Measurements from ENCODE around the gene RBM47.

Gene RBM47

DNA sequence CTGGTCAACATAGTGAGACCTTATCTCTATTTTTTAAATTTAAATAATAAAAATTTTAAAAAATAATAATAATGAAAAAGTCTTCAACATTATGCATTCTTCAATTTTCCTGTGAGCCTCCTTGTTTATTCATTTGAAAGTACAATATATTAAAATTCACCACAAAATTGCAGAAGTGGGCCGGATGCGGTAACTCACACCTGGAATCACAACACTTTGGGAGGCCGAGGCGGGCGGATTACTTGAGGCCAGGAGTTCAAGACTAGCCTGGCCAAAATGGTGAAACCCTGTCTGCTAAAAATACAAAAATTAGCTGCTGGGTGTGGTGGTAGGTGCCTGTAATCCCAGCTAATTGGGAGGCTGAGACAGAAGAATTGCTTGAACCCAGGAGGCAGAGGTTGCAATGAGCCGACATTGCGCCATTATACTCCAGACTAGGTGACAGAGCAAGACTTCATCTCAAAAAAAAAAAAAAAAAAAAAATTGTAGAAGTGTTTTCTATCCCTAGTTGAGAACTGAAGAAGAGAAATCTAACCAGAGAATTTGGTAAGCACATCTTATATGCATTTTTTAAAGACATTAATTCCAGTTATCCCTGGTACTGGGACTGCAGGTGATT lies 56.9 kb downstream of the RBM47 start:
- TF ChIP-seq GATA2 (IDR thresholded peaks at IDR 0.05; ENCODE audit: low read depth, low read length) (no peak), GATA3 (IDR thresholded peaks at IDR 0.05; ENCODE audit: low read depth, low read length) (no peak)

DNA sequence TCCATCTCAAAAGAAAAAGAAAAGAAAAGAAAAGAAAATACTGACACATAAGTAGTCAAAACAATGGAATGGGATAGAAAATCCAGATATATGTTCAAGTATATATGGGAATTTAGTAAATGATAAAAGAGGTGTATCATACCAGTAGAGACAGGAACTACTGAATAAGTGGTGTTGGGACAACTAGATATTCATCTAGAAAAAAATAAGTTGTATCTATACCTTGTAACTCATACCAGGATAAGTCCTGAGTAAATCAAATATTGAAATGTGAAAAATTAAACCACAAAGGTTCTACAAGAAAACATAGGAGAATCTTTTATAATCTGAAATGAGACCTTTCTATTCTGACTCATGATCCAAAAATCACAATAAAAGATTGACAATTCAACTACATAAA lies 58.5 kb downstream of the RBM47 start:
- TF ChIP-seq GATA3 (IDR thresholded peaks at IDR 0.05; ENCODE audit: low read depth, low read length) (no peak), GATA2 (IDR thresholded peaks at IDR 0.05; ENCODE audit: low read depth, low read length) (no peak)

GRCh38 chr4:40570348-40571077 lies 59.2 kb downstream of the RBM47 start:
- TF ChIP-seq GATA3 (IDR thresholded peaks at IDR 0.05; ENCODE audit: low read depth, low read length) (no peak), GATA2 (IDR thresholded peaks at IDR 0.05; ENCODE audit: low read depth, low read length) (no peak)

DNA sequence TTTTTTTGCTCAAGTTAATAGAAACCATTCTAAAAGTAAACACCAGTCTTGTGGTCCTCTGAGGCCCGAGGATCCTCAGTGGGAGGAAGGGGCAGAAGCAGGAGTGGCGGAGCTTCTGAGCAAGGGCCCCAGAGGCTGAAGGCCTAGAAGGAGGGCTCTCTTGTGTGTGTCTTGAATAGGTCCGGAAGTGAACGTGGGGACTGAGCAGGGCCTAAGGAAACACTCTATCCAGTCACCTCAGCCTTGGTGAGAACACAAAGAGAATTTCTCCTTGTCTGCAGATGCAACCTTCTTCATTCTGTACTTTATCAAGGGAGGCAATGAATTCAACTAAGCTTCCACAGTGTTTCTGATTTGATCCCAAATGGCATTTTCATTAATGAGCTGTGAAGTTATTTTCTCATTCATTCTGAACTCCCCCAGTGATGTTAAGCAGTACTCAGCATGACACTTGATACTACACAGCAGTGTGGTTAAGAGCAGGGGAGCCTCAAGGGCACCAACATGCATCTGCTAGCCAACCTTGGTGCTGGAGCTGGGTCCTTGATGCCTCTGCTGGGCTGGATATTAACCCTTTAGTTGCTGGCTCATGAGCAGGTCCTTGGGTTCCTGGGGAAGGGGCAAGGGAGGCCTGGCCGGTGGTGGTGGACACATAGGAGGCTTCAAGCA lies 64.7 kb downstream of the RBM47 start:
- no peak for TF ChIP-seq GATA3 (IDR thresholded peaks at IDR 0.05; ENCODE audit: low read depth, low read length)
- TF ChIP-seq GATA2 (IDR thresholded peaks at IDR 0.05; ENCODE audit: low read depth, low read length): no peak

GRCh38 chr4:40564004-40564403 lies 65.7 kb downstream of the RBM47 start:
- TF ChIP-seq GATA3 (IDR thresholded peaks at IDR 0.05; ENCODE audit: low read depth, low read length) (no peak), GATA2 (IDR thresholded peaks at IDR 0.05; ENCODE audit: low read depth, low read length) (no peak)

DNA sequence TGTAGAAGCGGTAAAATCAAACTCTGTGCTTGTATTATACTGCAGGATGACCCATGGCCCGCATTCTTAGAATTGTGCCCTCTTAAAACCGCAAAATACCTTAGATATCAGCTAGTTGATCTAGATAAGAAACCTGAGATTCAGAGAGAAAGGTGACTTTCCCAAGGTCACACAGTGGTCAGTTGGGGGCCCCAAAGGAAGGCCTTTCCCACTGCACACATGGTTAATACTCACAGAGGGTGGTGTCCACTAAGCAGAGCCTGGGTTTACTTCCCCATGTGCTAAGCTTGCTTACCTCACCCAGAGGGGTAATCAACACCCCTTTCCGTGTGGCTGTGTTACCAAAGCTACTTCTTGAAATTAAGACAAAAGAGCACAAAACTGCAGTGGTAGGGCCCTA lies 66.3 kb downstream of the RBM47 start:
- no peak for TF ChIP-seq GATA2 (IDR thresholded peaks at IDR 0.05; ENCODE audit: low read depth, low read length)
- no peak for TF ChIP-seq GATA3 (IDR thresholded peaks at IDR 0.05; ENCODE audit: low read depth, low read length)

GRCh38 chr4:40562681-40563080 lies 67.0 kb downstream of the RBM47 start:
- no peak for TF ChIP-seq GATA2 (IDR thresholded peaks at IDR 0.05; ENCODE audit: low read depth, low read length)
- TF ChIP-seq GATA3 (IDR thresholded peaks at IDR 0.05; ENCODE audit: low read depth, low read length): no peak

GRCh38 chr4:40562208-40562607 lies 67.5 kb downstream of the RBM47 start:
- TF ChIP-seq GATA2 (IDR thresholded peaks at IDR 0.05; ENCODE audit: low read depth, low read length) (no peak), GATA3 (IDR thresholded peaks at IDR 0.05; ENCODE audit: low read depth, low read length) (no peak)

DNA sequence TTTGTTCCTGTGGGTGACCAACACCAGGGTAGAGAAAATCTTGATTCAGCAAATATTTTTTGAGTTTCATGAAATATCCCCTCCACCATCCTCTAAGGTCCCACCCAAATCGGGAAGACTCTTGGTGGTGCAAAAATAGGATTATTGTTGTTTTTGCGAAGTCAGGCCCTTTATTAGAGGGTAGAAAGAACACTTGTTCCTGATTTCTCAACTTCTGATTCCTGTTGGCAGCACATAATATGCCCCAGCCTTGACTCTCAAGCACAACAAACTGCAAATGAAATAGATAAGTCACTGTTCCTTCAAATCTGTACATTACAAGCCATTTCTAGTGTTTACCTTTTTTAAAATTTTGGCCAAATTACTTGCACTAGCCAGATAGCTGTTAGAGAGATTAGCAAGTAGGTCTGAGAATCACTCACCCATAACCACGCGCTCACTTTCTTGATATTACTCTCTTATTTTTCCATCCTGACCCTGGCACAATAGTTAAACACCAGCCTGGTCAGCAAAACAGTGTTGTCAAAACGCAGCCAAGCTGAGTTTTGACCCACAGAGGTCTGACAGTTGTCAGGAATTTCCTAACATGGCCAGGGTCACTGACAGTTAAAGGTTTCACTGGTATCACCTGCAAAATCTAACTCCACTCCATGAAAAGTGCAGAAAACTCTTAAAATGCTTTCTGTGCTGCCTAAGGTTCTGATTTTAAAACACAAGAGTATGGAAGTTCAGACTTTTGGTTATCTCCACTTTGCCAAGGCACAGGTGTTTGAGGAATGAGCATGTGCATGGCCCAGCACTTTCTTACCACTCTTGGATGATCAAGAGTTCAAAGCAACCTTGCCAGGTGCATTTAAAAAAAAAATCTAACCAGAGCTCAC lies 69.8 kb downstream of the RBM47 start:
- no peak for TF ChIP-seq GATA2 (IDR thresholded peaks at IDR 0.05; ENCODE audit: low read depth, low read length)
- TF ChIP-seq GATA3 (IDR thresholded peaks at IDR 0.05; ENCODE audit: low read depth, low read length): no peak

GRCh38 chr4:40557736-40558135 lies 71.9 kb downstream of the RBM47 start:
- TF ChIP-seq GATA3 (IDR thresholded peaks at IDR 0.05; ENCODE audit: low read depth, low read length): no peak
- TF ChIP-seq GATA2 (IDR thresholded peaks at IDR 0.05; ENCODE audit: low read depth, low read length): no peak

DNA sequence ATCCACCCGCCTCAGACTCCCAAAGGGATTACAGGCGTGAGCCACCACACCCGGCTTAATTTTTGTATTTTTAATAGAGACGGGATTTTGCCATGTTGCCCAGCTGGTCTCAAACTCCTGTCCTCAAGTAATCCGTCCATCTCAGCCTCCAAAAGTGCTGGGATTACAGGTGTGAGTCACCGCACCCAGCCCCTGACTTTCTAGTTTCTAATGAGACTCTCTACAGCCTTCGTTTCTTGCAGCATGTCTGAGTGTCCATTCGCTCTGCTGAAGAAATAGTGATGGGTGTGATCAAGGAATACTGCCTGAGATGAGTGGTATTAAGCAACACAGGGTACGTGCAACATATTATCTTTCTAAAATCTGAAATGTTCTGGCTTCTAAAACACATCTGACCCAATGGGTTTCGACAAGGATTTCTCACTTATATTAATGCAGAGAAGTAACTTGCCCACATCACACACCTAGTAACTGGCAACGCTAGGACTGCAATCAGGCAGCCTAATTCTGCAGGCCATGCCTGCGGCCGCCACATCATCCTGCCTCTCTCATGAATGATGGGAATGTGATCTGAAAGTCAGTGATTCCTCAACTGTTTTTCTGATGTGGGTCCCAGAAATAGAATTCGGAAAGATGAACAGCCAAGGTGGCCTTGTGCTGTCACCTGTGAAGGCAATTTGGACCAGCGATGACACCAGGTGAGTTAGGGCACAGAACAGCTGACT lies 74.3 kb downstream of the RBM47 start:
- no peak for TF ChIP-seq GATA2 (IDR thresholded peaks at IDR 0.05; ENCODE audit: low read depth, low read length)
- TF ChIP-seq GATA3 (IDR thresholded peaks at IDR 0.05; ENCODE audit: low read depth, low read length): no peak

- TF ChIP-seq GATA2 (IDR thresholded peaks at IDR 0.05; ENCODE audit: low read depth, low read length) (no peak), GATA3 (IDR thresholded peaks at IDR 0.05; ENCODE audit: low read depth, low read length) (no peak)
Observed at GRCh38 chr4:40553995-40554394, 75.7 kb downstream of the RBM47 start.

- no peak for TF ChIP-seq GATA3 (IDR thresholded peaks at IDR 0.05; ENCODE audit: low read depth, low read length)
- TF ChIP-seq GATA2 (IDR thresholded peaks at IDR 0.05; ENCODE audit: low read depth, low read length): no peak
Observed at GRCh38 chr4:40552536-40552935, 77.1 kb downstream of the RBM47 start.

Measured in SH-SY5Y (cell line).